ENCODE data around the gene AURKA.

DNA sequence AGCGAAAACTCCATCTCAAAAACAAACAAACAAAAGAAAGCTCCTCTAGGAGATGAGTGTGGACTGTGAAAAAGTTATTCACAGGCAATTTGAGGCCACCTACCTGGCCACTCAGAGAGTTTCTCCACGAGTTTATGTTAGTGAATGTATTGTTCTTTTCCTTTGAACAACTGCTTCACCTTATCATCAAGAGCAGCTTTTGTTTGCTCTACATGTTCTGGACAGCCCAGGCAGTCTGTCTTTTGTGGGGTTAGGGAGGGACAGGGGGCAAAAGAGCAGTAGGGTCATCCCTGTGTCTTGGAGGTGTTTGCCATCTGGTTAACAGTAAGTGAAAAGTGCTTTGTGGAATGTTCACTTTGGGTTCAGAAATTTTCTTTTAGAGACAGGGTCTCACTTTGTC, 28.0 kb upstream of the AURKA start:
- TF ChIP-seq CTCF (IDR thresholded peaks at IDR 0.05; ENCODE audit: insufficient read depth, low read length, poor library complexity, severe bottlenecking) (no peak), EZH2phosphoT487 (conservative IDR thresholded peaks at IDR 0.05; ENCODE audit: low read length) (no peak)

Data from SU-DHL-6 (cell line).